HG03103 (cell line): ENCODE measurements around the gene CLSTN2.

ENCODE experiments used
- ATAC-seq: cut with Tn5 transposase; IDR thresholded peaks from one replicate; pipeline ENCODE4 v1.9.1; 2021; ENCODE audit warnings: low read depth; ENCODE audit not compliant: unreplicated experiment

The CLSTN2 gene

DNA sequence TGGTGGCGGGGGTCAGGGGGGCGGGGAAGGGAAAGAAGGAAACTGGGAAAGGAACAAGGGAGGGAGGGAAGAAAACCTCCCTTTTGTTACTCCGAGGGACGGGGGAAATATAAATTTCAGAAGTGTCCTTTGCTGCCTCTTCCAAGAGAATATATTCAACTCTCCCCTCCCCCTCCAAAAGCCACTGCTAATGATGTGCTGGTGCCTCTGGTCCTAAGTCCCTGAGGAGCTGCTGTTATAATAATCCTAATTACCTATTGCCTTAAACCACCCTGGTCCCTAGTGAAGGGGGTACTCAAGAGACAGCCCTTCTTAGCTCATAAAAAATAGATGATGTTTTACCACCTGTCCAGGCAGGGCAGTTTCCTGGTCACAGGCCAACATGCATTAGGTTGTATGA lies 624.6 kb downstream of the CLSTN2 start:
- no peak for ATAC-seq

DNA sequence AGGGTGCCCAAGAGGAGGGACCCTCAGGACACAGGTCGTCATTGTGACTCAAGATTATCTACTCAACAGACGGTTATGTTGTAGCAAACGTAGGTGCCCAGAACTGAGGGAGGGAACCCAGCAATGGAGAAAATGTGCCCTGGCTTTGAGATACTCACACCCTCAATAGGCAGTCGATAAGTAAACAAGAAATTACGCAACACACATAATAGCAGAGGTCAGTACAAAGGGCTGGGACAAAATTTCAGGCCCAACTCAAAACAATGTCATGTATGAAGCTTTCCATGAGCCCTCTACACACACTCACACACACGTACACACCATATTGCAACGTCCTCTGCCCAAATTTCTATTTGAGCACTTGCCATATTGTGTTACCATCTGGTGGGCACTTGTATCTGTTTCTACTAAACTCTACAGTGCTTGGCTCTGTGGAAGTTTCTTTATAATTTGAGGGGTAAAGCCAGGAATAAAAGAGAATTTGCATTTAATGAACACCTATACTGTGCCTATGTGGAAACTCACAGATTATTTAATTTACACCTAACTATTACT lies 628.3 kb downstream of the CLSTN2 start:
- no peak for ATAC-seq

DNA sequence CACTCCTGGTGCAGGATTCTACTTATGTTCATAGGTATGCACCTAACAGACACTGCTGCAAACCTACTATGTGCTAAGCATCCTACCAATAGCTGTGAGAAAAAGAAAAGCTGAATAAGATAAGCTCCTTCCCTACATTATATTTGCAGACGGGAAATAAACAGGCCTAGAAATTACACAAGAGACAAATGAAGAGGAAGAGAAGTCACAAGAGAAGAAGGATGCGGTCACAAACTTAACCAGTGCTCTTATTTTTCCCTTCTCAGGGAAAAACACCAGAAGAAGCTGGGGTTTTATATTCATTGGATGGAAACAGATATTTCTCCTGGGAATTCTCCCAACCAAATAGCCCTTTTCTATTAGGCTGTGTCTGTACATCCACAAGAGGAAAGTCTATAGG lies 633.1 kb downstream of the CLSTN2 start:
- no peak for ATAC-seq

DNA sequence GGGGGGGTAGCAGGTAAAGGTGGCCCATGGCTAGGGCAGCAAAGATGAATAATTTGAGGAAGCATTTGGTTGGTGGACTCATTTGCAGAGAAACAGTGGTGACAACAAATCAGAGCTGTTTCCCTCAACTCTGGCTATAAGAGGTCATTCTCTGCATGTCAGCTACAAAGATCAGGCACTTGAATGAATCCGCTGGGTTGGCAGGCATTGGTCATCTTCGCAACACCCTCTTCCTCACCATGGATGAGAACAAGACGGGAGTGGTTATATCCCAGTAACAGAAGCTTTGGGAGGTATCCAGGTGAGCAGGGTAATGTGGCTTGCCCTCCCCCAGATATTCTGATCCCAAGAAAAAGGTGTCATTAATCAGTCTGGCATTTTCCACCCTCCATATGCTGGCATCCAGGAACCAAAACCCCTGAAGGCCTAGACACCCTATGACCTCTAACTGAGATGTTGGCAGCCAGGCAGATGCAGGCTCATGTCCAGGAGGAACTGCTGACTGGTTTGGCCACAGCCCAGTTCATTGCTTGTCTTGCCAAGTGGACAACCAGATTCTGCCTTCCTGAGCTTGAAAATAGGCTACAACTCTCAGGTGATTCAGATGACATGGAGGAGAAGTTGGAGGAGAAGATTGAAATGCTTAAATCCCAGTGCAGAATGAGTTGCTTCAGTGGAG lies 634.0 kb downstream of the CLSTN2 start:
- no peak for ATAC-seq

DNA sequence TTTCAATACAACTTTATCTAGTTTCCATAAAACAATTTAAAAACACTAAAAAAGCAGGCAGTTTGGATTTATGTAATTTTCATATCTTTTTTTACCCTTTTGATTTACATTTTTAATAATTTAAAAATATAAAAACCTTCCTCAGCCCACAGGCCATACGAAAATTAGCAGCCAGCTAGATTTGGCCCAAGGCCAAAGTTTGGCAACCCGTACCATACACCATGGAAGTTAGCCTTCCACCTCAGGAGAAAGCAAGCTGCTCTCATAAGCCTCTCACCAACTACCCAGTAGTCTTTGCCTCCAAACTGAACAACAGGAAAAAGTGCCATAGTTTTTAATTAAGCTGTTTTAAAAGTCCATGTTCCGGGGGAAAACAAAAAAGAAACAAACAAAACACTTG lies 635.6 kb downstream of the CLSTN2 start:
- ATAC-seq, result no peak

DNA sequence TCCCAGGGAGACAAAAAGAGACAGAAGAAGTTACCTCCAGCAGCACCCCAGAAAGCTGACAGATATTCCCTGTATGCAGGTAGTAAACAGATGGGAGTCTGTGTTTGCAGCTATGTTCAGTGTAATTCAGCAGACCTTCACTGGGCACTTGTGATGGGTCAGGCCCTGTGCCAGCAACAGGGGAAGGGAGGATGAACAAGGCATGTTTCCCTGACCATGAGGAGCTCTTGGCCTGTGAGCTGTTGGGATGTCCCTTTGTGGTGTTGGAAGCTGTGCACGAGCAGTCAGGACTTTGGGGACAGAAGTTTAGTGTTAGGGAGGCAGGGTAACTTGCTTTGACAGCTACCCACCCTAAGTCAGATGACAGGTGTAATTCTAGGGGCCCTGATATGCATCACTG lies 636.9 kb downstream of the CLSTN2 start:
- no peak for ATAC-seq

DNA sequence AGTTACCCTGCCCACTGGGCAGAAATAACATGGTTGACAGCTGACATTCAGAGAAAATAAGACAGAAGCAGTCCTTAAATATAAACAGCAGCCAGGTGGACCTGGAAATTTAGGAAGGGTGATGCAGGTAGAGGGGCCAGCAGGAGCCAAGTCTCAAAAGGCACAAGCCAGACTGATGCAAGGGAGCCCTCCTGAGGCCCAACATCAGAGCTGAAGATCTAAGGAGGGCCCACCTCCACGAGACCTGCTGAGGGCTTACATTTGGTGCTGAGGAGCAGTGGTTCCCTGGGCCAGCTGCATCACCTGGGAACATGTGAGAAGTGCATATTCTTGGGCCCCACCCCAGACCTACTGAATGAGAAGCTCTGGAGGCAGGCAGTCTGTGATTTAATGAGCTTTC lies 637.3 kb downstream of the CLSTN2 start:
- ATAC-seq, result no peak

DNA sequence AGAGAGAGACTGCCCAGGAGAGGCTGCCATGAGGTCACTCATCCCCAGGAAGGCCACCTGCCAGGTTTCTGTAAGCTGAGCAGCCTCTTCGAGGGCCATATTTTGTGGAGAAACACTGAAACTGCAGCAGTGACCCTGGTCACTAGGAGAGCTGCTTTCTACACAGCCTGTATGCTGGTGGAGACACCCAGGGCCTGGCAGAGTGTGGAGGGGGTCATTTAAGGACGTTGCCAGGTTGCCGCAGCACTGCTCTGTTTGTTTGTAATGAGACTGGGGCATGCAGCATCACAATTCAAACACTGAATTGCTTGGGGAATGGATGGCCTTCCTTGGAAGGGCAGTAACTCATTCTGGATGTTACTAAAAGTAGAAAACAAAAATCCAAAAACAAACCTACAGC lies 638.0 kb downstream of the CLSTN2 start:
- no peak for ATAC-seq

DNA sequence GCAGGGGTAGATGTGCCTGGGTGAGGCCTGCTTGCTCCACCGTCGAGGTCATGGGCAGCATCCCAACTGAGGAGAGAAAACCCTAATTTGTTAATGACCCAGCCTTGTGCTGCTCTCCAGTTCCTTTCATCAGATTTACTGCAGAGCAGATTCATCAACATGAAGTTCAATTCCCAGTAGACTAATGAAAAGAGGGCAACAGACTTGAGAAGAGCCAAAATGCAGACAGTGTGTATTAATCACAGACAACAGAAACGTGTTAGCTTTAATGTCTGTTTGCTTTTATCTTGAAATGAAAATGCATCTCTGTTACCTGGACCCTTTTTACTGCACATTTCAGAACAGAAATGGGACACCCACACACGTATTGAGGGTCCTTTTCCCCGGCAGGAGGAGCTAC lies 639.4 kb downstream of the CLSTN2 start:
- ATAC-seq, result no peak

DNA sequence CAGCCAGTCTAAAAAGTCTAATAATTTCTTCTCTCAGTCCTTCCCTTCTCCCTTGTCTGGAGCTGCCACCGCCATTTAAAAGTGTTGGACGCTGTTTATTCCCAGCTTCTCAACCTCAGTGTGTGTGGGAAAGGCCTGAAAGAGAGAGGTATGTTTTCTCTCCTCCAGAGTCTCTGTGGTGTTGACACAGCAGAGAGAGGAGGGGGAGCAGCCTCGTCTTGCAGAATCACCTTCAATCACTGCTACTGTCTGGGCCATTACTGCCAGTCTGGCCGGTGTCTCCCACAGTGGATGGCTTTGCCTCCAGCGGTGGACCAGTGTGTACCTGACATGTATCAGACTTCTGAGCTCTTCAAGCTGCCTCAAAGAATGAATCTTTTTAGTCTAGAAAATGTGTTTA lies 641.5 kb downstream of the CLSTN2 start:
- ATAC-seq, result no peak

DNA sequence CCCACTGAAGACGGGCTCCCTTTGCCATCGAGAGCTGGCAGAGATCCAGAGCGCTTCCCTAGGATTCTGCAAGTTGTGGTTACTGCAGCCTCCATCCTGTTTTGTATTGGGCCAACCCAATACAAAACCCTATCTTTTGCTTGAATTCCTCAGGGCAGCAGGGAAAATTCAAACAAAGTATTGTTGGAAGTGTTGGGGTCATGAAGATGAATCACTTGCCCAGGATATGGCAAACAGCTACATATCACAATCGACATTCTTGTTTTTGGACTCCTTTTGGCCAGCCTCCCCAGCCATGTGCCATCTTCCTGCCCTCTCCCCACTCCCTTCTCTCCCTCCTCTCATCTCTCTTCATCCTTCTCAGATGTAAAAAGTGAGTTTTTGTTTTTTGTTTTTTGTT lies 642.9 kb downstream of the CLSTN2 start:
- ATAC-seq, result no peak

DNA sequence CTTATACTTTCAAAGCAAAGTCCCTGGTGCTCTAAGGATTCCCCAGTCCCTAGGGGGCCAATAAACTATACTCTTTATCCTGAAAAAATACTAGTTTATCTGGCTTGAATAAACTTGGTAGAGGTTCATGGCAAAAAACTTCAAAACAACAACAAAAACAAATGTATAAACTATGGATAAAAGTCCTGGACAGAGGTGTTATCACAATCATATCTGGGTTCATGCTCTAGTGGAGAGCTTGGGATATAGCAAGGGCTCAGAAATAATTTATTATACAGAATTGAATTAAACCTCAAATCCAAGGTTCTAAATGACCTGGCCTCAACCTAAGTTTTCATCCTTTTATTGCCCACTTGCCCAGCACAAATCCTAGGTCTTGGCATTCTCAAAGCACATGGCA lies 644.3 kb downstream of the CLSTN2 start:
- no peak for ATAC-seq

DNA sequence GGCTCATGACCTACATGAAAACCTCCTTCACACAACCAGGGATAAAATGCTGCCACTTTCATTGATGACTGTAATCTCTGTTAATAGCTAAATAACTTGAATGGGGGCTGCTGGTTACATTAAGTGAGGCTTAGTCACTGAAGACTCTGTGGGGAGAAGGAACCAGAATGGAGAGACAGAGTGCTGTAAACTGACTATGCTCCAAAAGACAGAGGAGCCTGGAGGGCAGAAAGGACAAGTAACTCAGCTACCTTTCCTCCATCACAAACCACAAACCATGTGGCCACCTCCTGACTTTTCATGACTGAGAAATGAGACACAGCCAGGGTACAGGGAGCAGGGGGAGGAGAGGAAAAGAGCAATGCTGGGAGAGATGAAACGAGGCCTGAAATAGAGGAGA lies 645.8 kb downstream of the CLSTN2 start:
- no peak for ATAC-seq

DNA sequence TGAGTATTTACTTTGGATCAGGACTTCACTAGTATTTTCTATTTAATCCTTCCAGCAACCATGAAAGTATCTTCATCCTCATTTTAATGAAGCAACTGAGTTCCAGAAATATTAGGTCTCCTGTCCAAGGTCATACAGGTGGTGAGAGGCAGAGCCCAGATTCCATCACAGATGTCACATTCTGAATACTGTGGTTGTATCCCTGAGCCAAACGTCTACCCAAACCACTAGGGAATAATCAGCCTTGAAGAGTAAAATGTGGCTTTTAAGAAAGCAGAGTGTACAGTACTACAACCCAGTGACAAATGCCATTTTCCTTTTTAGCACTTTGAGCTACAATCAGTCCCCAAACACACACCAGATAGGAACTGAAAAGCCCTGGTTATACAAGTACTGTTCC lies 649.6 kb downstream of the CLSTN2 start:
- ATAC-seq, result no peak

DNA sequence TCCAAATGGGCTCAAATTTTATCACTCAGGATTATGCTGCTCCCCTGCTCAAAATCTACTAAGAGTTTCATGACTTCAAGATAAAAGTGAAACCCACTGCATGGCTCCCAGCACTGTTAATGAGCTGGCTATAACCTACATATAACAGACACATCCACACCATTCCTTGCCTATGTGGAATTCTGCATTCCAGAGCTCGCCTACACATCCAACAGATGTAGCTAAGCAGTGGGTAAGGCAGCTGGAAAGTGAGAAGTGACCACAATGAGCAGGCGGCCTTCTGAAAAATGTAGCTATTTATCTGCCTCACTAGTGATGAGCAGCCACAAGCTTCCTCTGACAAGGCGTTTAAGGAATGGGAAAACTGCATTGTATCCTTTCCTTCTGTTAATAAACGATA lies 650.8 kb downstream of the CLSTN2 start:
- ATAC-seq, result no peak

DNA sequence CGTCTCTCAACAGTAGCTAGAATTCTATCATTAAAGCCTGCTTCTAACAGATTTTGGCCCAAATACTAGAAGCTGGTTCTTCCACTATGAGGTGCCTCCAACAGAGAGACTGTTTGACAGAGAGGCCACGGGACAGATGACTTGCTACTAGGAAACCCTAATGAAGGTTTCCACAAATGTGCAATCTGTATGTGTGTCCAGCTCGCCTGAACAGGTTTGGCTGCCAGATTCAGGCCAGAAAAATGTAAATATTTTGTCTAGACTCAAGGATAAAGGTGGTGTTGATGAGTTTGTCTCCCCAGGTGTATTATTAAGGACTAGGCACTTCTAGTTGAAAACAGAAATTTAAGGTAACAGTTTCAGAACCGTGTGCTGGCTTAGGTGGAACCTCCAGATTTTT lies 651.3 kb downstream of the CLSTN2 start:
- no peak for ATAC-seq

DNA sequence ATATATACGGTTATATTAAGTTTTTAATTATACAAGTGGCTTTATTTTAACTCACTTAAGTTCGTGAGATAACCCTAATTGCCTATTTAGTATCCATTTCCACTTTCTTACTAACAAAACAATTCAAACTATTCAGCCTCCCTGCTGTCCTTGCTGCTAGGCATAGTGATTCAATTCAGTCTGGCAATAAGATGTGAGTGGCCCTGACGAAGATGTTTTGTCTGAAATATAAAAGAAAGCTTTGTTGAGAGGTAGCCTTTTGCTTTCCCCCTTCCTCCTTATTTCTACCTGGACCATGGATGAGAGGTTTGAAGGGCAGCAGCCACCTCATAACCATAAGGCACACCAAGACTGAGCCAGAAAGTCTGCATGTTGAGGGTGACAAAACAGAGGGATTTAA lies 653.6 kb downstream of the CLSTN2 start:
- ATAC-seq, result no peak

DNA sequence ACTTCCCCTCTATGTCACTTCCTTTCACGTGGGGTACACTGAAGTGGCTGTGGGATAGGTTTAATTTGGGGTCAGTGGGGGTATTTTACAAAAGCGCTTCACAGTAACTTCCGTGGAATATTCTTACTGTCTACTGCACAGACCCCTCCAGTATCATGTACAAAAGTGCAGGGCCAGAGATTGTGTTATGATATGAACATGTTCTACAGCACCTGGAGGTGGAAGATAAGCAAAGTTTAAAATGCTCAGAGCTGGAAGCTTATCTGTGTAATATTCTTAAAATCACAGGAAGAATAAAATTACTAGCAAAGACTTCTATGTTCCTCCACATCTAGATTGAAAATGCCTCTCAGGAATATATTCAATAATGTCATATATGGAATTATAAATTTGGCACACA lies 658.8 kb downstream of the CLSTN2 start:
- ATAC-seq, result no peak

DNA sequence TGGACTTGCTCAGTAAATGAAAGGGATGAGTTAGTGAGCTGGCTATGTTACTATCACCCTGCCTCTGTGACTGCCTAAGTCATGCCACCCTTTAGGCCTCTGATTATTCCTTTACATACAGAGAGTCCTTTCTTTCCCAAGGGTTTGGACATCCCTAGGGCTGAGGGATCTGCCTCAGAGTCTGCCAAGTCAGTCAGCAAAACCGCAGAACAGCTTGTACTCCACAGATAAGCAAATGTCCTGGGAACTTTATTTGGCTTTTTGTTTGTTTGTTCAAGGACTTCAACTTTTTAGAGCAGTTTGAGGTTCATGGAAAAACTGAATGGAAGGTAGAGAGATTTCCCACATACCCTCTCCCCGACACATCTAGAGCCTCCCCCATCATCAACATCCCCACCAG lies 660.3 kb downstream of the CLSTN2 start:
- ATAC-seq, result no peak

DNA sequence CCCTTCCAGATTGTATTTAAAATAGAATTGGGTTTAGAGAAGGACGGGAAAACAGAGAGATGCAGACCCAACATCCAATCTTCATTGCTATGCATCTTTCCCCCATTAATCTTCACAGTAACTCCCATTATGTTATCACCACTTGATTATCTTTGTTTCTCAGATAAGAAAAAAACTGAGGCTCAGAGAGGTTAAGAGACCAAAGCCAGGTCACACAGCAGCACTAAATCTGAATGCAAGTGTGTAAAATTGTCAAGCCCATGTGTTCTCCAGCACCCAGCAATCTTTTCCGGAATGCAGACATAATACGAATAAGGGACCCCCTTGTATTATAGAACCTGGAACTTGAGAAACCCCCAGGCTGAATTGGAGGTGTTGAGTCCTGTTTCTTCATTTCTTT lies 662.4 kb downstream of the CLSTN2 start:
- ATAC-seq, result no peak

DNA sequence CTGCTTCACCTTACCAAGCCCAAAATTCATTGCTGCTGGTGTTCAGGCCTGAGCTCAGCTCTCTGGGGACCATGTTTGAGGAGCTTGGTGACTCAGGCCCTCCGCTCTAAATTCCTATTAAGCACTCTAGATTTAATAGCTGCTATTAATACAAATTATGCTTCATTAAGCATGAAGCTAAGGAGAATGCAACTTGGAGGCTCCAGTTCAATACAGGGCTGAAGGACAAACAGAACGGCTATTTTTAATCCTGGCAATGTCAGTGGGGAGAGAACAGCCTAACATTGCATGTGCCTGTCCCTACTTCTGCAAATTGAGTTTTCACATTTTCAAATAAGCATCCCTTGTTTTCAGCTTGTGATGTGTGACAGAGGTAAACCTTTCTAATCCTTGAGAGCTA lies 662.8 kb downstream of the CLSTN2 start:
- ATAC-seq, result no peak

DNA sequence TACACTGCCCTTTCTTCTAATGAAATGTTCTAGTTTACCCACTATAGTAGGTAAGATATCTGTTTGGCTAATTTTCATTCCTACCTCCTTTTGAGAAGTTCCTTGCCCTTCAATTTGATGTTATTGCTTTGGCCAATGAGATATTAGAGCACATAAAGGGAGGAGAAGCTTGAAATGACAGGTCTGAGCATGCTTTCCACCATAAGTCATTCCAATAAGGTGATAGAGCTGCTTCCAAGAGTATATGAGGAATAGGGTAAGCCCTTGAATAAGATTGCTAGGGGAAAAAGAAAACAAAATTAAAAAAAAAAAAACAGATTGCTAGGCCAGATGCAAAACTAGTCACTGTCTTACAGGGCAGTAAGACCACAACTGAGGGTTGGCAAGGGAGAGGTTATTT lies 664.0 kb downstream of the CLSTN2 start:
- ATAC-seq, result no peak

DNA sequence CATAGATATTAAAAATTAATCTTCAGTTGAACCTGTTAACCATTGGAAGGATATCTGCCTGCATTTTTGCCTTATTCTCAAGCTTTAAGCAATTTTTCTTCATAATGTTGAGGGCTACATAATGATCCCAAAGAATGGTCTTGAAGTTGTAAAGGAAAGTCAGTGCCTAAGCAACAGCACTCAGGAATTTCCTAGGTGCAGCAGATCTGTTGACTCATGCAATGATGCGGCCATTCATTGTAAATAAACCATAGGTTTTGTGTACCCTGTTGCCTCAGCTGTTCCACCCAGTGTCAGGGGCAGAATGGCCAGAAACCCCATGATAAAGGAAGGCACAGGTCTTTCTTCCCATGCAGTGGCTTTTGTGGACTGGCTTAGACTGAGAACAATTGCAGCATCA lies 664.5 kb downstream of the CLSTN2 start:
- no peak for ATAC-seq
